Measurements from ENCODE around the gene CLIP3.

DNA sequence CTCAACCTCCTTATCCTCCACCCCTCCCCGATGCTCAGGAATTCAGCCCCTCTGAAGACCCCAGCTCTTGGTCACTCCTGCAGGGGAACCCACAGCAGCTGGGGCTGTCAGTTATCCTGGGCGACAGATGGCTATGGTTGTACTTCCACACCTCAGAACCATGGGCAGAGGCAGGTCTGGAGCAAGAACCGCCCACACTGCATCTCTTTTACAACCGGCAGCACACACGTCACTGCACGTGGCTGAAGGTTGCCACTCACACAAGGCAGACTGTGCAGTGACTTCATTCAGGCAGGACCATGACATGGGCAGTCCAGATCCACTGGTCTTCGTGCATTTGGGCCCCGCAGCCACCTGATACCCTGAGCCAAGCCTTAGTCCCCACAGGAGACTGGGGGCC, 59.2 kb downstream of the CLIP3 start:
- no peak for TF ChIP-seq EZH2 (IDR thresholded peaks at IDR 0.05; ENCODE audit: low read length)
- TF ChIP-seq, protein P1, sequence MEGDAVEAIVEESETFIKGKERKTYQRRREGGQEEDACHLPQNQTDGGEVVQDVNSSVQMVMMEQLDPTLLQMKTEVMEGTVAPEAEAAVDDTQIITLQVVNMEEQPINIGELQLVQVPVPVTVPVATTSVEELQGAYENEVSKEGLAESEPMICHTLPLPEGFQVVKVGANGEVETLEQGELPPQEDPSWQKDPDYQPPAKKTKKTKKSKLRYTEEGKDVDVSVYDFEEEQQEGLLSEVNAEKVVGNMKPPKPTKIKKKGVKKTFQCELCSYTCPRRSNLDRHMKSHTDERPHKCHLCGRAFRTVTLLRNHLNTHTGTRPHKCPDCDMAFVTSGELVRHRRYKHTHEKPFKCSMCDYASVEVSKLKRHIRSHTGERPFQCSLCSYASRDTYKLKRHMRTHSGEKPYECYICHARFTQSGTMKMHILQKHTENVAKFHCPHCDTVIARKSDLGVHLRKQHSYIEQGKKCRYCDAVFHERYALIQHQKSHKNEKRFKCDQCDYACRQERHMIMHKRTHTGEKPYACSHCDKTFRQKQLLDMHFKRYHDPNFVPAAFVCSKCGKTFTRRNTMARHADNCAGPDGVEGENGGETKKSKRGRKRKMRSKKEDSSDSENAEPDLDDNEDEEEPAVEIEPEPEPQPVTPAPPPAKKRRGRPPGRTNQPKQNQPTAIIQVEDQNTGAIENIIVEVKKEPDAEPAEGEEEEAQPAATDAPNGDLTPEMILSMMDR (optimal IDR thresholded peaks at IDR 0.05 in 1 of 3, IDR thresholded peaks at IDR 0.05 in 1 of 3, conservative IDR thresholded peaks at IDR 0.05 in 1 of 3; ENCODE audit: extremely low read depth in 1 of 3, insufficient read depth in 2 of 3, low read length in 3 of 3), result no peak

All from keratinocyte (primary cell).